ENCODE results near the gene ZNF598. TPM values are rescaled to one million over a fixed set of nuclear protein-coding genes. Genes with fewer than 3 reads are reported as not detected.
A peak's percentile ranks its signal among the peaks of the same experiment; 100 is the strongest.

ZNF598 gene
- total and polyA plus RNA-seq, 2 experiments from 2014 or later = 8.5 to 48.6 TPM

DNA sequence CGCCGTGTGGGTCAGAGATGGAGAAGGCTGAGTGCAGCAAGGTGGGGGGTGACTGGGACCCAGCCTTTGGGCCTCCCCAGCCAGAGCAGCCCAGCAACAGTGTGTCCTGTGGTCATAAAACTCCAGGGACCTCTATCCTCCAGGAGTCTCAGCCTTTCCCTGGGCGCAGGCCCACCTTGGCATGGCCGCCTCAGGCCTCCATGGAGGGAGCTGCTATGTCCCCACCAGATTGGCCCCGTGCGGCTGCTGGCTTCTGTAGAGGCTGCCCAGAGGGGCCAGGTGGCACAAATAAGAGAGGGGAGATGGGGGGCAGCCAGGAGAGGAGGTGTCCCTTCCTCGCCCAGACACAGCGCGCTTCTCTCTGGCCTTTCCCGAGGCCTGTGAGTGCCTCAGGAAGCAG, 22.4 kb downstream of the ZNF598 start (continued):
- TF ChIP-seq POLR2AphosphoS5 (IDR thresholded peaks at IDR 0.05; ENCODE audit: low read depth) (no peak), ZNF114 (CRISPR knock-in tag; IDR thresholded peaks at IDR 0.05) (no peak), ZNF331 (CRISPR knock-in tag; IDR thresholded peaks at IDR 0.05; ENCODE audit: low read depth) (no peak)
- TF ChIP-seq, protein P1, sequence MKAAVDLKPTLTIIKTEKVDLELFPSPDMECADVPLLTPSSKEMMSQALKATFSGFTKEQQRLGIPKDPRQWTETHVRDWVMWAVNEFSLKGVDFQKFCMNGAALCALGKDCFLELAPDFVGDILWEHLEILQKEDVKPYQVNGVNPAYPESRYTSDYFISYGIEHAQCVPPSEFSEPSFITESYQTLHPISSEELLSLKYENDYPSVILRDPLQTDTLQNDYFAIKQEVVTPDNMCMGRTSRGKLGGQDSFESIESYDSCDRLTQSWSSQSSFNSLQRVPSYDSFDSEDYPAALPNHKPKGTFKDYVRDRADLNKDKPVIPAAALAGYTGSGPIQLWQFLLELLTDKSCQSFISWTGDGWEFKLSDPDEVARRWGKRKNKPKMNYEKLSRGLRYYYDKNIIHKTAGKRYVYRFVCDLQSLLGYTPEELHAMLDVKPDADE (IDR thresholded peaks at IDR 0.05) = no peak
- TF ChIP-seq, protein P2, sequence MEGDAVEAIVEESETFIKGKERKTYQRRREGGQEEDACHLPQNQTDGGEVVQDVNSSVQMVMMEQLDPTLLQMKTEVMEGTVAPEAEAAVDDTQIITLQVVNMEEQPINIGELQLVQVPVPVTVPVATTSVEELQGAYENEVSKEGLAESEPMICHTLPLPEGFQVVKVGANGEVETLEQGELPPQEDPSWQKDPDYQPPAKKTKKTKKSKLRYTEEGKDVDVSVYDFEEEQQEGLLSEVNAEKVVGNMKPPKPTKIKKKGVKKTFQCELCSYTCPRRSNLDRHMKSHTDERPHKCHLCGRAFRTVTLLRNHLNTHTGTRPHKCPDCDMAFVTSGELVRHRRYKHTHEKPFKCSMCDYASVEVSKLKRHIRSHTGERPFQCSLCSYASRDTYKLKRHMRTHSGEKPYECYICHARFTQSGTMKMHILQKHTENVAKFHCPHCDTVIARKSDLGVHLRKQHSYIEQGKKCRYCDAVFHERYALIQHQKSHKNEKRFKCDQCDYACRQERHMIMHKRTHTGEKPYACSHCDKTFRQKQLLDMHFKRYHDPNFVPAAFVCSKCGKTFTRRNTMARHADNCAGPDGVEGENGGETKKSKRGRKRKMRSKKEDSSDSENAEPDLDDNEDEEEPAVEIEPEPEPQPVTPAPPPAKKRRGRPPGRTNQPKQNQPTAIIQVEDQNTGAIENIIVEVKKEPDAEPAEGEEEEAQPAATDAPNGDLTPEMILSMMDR (conservative IDR thresholded peaks at IDR 0.05; ENCODE audit: low read depth in 2 of 2) = no peak

DNA sequence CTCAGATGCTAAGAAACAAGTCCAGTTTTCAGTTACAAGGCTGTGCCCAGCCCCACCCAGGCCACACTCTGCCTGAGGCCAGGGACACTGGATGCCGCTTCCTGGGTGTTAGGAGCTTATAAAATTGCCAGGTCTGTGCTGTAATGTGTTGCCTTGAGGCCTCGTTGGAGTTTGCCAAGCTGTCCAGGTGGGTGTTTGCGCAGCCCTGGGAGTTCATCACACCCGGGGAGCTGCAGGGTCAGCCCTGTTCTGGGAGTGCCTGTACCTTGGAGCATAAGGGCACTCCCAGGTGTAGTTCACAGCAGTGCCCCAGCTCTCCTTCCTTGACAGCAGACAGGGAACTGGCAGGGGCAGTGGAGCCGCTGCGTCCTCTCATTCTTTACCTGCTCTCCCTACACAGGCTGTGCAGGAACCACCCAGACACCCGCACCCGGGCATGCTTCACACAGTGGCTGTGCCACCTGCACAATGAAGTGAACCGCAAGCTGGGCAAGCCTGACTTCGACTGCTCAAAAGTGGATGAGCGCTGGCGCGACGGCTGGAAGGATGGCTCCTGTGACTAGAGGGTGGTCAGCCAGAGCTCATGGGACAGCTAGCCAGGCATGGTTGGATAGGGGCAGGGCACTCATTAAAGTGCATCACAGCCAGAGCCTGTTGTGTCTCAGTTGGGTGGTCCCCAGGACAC, 24.0 kb downstream of the ZNF598 start:
- peaks cover 17% of the 10 kb centered on the region for H3K36me3 Mint-ChIP-seq (ENCODE audit: low read depth)
- peaks cover 48% of the 10 kb centered on the region for H3K27me3 ChIP-seq (ENCODE audit: insufficient read depth)
- H3K27ac Mint-ChIP-seq = no peak overlapping the region
- peaks cover 63% of the 10 kb centered on the region for H3K27me3 Mint-ChIP-seq (ENCODE audit: insufficient read depth, low read depth, poor library complexity)
- peaks cover 35% of the 10 kb centered on the region for H3F3A ChIP-seq (replicated peaks; ENCODE audit: low read depth)
- no peak overlapping the region for H2AFZ ChIP-seq
- ATAC-seq = no peak
- peaks cover 27% of the 10 kb centered on the region for H3K4me1 Mint-ChIP-seq
- H3K9me2 ChIP-seq (ENCODE audit: insufficient read depth) = no peaks in the 10 kb centered on the region
- TF ChIP-seq JUNB (IDR thresholded peaks at IDR 0.05; ENCODE audit: unreplicated experiment) (no peak), NANOG (IDR thresholded peaks at IDR 0.05; ENCODE audit: borderline replicate concordance) (no peak), ZNF331 (CRISPR knock-in tag; IDR thresholded peaks at IDR 0.05; ENCODE audit: low read depth) (no peak), EZH2 (IDR thresholded peaks at IDR 0.05; ENCODE audit: low read depth, unreplicated experiment) (no peak), POLR2AphosphoS5 (IDR thresholded peaks at IDR 0.05; ENCODE audit: low read depth) (no peak)
- H3K9me3 Mint-ChIP-seq = no peaks in the 10 kb centered on the region
- H4K20me1 ChIP-seq (replicated peaks; ENCODE audit: insufficient read depth) = no peaks in the 10 kb centered on the region; the same call in 1 of the 2 replicates
- DNase-seq (ENCODE audit: low spot score) = no peak
- peak overlapping the region; percentile 95 for H3K4me3 ChIP-seq
- H3K4me3 Mint-ChIP-seq = peak overlapping the region; percentile 92
- no peaks in the 10 kb centered on the region for H3K36me3 ChIP-seq (ENCODE audit: insufficient read depth)
- H3K4me1 ChIP-seq (ENCODE audit: insufficient read depth) = peaks cover 20% of the 10 kb centered on the region; the same call in 1 of the 2 replicates
- H3K4me2 ChIP-seq = peak overlapping the region; percentile 96
- H3K27ac ChIP-seq (ENCODE audit: low read depth) = no peak overlapping the region
- peaks cover 4% of the 10 kb centered on the region; the same call in 1 of the 2 replicates for H3K79me2 ChIP-seq (replicated peaks; ENCODE audit: insufficient read depth)

All from GM23338 (cell line).